GM19397 (cell line): Measurements from ENCODE around the gene RAPSN.

Experiments used
- ATAC-seq: cut with Tn5 transposase; IDR thresholded peaks from one replicate; pipeline ENCODE4 v1.9.1; 2021; ENCODE audit warnings: mild to moderate bottlenecking, moderate library complexity; ENCODE audit not compliant: unreplicated experiment

The RAPSN gene

DNA sequence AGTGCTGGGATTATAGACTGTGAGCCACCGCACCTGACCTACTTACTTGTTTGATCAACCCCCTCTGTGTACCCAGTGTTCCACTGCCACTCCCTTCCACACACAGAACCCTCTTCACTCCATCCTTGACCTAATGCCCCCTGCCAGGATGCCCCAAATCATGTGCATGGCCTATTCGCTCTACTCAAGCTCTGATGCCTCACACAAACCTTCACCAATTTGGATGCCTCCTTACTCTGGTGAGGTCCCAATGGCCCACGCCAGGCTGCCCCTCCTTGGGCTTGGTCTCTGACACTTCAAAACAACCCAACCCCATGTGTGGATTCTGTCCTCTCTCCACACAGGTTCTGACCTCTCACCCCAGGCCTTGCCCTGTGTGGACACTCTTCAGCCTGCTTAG, 13.2 kb downstream of the RAPSN start:
- no peak for ATAC-seq

DNA sequence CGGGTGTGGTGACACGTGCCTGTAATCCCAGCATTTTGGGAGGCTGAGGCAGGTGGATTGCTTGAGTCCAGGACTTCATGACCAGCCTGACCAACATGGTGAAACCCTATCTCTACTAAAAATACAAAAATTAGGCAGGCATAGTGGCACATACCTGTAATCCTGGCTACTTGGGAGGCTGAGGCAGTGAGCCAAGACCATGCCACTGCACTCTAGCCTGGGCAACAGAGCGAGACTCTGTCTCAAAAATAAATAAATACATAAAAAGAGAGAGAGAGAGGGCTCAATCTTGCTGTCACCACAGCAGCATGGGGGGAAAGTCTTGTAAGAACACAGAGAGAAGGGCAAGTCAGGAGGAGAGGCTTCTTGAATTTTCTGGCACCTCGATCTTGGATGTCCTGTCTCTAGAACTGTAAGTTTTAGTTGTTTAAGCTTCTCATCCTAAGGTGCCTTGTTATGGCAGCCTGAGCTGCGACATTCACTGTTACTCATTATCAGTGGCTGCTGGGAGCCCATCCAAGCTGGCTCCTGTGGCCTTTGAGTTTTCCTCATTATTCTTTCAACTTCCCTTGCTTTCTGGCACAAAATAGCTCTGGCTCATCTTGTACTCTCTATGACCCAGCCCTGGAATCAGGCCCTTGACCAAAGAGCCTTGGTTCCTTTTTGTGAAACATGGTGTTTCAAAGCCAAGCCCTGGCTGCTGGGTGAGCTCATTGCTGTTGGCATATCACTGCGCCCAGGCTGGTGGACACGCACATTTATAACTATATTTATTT, 14.7 kb downstream of the RAPSN start:
- no peak for ATAC-seq

DNA sequence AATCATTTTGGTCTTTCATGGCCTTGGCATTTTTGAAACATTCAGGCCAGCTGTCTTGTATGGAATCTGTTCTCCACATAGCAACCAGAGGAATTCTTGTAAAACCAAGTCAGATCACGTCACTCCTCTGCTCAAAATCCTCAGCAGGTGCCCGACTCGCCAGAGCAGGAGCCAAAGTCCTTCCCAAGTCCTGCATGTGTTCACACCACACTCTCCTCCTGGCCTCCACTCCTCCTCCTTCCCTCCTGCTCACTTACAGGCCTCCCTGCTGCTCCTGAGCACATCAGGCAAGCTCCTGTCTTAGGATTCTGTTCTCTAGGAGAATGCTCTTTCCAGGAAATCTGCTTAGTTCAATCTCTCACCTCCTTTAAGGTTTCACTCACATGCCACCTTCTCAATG, 15.8 kb downstream of the RAPSN start:
- ATAC-seq = no peak

DNA sequence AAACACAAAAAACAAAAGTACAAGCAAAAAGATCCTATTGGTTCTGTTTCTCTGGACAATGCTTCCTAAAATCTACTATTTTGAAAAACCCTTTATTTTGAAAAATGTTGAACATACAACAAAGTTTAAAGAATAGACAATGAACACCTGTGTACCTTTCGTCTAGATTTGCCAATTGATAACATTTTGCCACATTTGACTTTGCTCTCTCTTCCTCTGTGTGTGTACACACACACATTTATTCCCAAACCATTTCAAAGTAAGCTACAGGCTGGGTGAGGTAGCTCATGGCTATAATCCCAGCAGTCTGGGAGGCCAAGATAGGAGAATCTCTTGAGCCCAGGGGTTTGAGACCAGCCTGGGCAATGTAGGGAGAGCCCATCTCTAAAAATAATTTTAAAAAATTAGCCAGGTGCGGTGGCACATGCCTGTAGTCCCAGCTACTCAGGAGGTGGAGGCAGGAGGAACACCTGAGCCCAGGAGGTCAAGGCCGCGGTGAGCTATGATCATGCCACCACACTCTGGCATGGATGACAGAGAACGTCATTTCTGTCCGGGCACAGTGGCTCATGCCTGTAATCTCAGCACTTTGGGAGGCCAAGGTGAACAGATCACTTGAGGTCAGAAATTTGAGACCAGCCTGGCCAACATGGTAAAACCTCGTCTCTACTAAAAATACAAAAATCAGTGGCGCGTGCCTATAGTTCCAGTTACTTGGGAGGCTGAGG, 17.4 kb downstream of the RAPSN start:
- ATAC-seq = no peak

DNA sequence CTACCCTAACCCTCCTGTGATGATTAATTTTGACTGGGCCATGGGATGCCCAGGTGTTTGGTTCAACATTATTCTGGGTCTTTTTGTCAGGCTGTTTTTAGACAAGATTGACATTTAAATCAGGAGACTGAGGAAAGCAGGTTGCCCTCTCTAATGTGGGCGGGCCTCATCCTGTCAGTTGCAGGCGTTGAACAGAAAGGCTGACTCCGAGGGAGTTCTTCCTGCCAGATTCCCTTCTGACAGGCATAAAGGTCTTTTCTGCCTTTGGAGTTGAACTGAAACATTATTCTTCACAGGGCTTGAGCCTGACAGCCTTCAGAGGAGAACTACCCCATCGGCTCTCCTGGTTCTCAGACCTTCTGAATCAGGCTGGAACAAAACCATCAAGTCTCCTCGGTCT, 18.4 kb downstream of the RAPSN start:
- no peak for ATAC-seq

DNA sequence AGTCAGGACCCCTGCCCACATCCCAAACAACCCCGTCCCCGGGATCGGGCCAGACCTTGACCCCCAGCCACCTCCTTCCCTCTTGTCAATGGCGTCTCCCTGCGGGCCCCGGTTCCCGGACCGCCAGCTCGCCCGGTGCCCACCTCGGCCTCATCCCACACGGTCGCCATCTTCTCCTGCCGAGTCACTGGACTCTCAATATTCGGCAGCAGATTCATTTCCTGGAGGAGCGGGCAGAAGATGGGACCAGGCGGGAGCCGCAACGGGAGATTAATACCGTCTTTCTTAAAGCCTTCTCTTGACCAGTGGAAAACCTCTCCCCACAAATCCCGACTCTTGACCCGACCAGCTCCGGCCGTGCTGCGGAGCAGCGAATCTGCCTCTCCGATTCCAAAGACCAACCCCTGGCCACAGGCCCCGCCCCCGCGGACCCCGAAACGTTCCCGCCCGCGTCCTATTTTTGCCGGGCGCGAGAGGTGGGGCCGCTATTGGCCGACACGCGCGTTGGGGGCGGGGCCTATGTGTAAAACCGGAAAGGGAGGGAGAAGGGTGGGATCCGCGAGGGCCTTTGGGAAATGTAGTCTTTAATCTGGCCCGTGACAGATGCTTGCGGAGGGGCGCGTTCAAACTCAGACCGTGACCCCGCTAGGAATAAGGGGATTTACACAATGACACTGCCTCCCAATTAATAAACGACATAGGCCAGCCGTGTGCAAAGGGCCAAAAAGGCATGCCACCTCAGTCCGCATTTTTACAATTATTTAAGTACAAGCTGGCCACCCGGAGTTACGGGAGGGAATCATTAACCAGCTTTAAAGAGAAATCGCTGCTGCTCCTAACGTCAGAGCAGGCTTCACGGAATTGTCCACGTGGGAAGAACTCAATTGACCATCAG, 22.6 kb downstream of the RAPSN start, which contains the start of gene PSMC3:
PSMC3 (minus strand) TSS at position 378 of the 895 bp plus-strand sequence; CDS start at position 218, 160 bp downstream.
- peak; percentile 93 for ATAC-seq

DNA sequence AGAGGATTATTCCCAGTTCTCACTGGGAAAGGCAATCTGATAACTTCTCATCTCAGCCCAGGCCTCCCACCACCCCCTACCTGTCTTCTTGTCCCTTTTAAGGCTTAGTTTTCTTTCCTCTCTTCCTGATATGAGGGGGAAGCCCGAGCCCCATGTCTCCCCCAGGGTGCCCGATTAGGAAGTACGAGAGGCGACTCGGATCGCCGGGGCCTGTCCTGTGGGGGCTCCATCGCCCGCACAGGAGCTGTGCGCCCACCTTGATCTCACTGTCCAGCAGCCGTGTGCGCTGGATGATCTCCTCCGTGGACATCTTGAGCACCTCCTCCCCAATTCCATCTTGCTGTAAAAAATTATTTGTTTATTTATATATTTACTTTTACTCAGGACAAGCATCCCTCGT, 23.3 kb downstream of the RAPSN start:
- no peak for ATAC-seq

DNA sequence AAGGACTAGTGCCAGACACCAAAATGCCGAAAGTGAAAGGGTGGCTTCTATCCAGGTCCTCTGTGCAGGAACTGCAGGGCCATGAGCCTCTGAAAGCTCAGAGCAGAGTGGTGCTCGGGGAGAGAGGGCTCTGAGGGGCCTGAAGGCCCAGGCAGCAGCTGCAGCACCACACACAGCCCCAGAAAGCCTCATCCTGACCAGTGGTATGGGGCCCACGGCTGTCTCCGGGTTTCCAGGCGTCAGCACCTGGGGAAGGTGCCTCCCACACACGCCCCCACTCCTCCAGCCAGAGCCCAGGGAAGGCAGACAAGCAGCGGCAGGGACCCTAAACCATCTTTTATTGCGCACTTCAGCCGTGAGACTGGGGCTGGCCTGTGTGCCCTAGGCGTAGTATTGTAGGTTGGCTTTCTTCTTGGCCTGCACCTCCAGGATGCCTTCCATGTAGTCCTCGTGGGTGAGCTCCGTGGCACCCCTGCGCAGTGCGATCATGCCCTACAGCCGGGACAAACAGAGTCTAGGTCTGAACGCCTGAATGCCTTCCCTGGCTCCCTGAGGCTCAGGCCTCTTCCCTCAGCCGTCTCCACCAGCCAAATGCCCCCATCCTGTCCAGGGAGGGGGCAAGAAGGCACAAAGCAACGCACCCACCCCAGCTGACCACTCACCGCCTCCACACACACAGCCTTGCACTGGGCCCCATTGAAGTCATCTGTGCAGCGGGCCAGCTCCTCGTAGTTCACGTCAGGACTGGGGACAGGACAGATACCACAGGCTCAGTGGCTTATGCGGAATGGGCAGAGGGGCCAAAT, 30.3 kb downstream of the RAPSN start:
- ATAC-seq = no peak

DNA sequence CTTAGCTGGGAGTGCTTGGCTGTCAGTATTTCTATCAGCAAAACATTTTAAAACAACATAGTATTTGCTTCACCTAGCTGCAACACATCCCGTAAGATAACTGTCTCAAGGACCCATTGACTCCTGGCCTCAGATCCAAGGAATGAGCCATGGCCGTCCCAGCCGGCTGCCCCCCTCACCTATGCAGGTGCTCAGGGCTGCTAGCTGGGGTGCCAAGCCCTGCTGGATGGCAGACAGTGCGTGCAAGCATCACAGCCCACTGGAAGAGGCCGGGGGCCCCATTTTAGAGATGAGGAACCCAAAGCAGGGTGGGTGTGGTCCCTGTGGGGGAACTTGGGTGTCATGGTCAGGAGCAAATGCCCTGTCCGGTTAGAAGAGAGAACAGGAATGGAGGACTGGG, 31.2 kb downstream of the RAPSN start:
- no peak for ATAC-seq

DNA sequence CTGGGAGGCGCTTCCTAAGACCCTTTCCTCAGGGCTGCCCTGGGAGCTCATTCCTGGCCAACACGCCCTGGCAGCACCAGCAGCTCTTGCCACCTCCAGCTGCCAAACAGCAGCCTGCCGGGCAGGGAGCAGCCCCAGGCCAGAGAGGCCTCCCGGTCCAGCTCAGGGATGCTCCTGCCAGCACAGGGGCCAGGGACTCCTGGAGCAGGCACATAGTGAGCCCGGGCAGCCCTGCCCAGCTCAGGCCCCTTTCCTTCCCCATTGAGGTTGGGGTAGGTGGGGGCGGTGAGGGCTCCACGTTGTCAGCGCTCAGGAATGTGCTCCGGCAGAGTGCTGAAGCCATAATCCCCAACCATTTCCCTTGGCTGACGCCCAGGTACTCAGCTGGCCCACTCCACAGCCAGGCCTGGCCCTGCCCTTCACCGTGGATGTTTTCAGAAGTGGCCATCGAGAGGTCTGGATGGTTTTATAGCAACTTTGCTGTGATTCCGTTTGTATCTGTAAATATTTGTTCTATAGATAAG, 32.9 kb downstream of the RAPSN start:
- ATAC-seq = no peak

DNA sequence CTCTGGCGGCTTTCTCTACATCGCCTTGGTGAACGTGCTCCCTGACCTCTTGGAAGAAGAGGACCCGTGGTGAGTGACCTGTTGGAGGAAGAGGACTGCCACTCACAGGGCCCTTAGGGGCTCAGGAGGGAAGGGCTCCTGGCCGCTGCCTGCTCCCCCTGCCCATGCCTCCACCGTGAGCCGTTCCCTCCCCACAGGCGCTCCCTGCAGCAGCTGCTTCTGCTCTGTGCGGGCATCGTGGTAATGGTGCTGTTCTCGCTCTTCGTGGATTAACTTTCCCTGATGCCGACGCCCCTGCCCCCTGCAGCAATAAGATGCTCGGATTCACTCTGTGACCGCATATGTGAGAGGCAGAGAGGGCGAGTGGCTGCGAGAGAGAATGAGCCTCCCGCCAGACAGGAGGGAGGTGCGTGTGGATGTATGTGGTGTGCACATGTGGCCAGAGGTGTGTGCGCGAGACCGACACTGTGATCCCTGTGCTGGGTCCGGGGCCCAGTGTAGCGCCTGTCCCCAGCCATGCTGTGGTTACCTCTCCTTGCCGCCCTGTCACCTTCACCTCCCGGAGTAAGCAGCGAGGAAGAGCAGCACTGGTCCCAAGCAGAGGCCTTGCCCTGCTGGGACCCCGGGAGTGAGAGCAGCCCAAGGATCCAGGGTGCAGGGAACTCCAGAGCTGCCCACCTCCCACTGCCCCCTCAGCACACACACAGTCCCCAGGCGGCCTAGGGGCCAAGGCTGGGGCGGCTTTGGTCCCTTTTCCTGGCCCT, 33.7 kb downstream of the RAPSN start:
- no peak for ATAC-seq

DNA sequence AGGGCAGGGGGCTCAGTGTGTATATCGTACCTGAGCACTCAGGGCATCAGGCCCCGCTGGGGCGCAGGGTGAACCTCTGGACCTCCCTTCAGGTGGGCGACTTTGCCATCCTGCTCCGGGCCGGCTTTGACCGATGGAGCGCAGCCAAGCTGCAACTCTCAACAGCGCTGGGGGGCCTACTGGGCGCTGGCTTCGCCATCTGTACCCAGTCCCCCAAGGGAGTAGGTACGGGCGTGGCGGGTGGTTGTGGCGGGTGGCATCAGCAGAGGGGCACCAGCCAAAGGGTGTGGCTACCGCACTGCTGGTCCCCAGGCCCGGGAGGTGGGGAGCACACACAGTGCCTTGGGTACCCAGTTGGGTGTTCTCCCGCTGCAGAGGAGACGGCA, 34.3 kb downstream of the RAPSN start:
- no peak for ATAC-seq

DNA sequence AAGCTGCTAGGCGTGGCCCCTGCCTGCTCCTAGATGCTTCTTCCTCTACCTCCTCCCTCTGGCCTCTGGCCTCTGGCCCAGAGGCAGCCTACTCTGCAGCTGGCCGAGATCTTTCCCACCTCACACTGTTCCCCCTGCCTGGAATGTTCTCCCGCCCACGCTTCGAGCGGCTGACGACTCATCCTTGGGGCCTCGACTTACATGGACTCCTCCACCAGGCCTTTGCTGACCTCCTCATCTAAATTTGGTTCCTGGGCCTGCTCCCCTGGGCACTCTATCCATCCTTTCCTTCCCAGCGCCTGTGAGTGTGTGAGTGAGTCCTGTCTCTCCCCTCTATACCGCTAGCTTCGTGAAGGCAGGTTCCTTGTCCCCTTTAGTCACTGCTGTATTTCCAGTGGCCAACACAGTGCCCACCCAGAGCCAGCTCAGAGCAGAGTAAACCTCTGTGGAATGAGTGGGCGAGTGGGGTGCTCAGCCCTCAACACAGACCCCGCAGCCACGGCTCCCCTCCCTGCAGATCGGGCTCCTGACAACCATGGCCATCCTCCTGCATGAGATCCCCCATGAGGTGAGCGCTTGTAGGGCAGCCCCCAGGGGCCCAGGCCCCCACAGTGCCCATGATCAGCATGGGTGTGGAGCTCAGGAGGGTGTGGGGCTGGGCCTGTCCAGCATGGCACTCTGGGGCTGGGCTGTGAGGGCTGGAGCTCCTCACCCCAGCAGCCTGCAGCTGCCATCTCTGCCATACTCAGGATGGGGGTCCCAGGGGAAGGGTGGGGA, 34.8 kb downstream of the RAPSN start:
- no peak for ATAC-seq

DNA sequence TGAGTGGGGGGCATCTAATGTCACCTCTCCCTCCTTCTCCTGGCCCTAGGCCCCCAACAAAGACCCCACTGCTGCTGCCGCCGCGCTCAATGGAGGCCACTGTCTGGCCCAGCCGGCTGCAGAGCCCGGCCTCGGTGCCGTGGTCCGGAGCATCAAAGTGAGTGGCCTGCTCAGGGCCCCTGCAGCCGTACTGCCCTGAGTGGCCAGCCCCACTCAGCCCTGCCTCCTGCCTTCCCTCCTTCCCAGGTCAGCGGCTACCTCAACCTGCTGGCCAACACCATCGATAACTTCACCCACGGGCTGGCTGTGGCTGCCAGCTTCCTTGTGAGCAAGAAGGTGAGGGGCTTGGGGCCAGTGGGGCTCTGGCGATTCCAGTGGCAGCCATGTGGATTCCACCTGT, 35.6 kb downstream of the RAPSN start:
- ATAC-seq = no peak

DNA sequence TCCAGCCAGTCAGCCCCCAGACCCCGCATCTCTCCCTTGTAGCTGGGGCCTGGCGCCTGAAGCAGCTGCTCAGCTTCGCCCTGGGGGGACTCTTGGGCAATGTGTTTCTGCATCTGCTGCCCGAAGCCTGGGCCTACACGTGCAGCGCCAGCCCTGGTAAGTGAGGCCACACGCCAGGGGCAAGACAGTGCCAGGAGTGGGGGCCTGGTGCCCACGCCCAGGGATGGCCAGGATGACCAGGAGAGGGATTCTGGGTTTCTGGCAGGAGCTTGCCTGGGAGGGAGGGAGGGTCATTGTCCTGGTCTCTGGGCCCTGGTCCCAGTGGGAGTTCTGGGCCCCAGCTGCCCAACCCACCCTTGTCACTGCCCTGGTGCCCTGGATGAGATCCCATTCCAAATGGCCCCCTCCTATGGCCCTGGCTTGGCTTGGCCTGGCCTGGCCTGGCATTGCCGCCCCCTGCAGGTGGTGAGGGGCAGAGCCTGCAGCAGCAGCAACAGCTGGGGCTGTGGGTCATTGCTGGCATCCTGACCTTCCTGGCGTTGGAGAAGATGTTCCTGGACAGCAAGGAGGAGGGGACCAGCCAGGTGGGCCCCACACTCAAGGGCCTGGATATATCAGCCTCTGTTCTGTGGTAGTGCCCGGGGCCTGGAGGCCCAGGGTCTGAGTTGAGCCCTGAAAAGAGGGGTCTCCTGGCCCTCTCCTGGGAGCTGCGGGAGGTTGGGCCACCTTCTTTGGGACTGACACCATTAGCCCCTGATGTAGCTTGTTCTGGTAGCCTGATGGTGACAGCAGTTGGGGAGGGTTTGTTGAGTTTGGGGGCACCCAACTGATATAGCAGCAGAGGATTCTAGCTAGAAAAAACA, 36.8 kb downstream of the RAPSN start:
- no peak for ATAC-seq

DNA sequence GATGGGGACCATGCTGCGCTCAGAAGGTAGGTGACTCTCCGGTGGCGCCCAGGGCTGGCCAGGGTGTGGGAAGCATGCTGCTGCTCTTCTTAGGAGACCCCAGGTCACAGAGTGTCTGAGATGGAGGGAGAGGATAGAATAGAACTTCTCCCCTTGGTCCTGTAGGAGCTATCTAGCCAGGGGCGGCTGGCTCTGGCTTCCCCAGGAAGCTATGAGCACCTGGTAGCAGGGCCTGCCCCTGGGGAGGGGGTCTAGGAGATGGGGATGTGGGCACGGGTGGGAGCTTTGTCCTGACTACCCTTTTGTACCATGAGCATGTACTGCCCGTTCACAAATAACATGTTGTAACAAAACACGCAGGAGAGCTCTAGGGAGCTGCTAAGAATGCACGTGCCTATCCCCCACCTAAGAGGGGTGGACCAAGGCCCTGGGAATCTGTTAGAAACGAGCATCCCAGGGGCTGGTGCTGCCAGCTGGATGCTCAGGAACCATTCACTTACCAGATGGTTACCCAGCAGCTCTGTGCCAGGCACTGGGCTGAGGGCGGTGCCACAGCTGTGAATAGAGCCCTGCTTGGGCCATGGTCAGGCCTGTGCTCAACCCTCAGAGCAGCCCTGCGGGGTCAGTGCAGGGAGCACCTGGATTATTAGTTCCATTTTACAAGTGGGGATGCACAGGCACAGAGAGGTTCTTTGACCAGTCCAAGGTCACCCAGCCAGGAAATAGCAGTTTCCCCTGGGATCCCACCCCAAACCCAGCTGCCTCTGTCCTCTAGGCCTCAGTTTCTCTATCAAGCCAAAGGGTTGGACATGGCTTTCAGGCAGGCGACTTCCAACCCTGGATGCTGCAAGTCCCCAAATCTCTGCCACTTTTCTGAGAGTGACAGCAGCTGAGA, 38.3 kb downstream of the RAPSN start:
- ATAC-seq = no peak
